ENCODE data around the gene PIK3AP1.

Gene PIK3AP1

GRCh38 chr10:96711048-96711728, 9.1 kb downstream of the PIK3AP1 start:
- Histone ChIP-seq H3K27me3 (ENCODE audit: insufficient read depth, low read depth, severe bottlenecking) (no peaks in the 10 kb centered on the region), H3K9me3 (ENCODE audit: severe bottlenecking) (no peaks in the 10 kb centered on the region), H3K27ac (no peak overlapping the region), H3K4me3 (ENCODE audit: low read depth, low read length) (no peak overlapping the region), H3K36me3 (no peaks in the 10 kb centered on the region)
- no peak for TF ChIP-seq CTCF (IDR thresholded peaks at IDR 0.05; ENCODE audit: low read depth, low read length)
- DNase-seq, result no peak

- no peak overlapping the region for H3K4me3 ChIP-seq (ENCODE audit: low read depth, low read length)
- H3K36me3 ChIP-seq, result no peaks in the 10 kb centered on the region
- no peaks in the 10 kb centered on the region for H3K9me3 ChIP-seq (ENCODE audit: severe bottlenecking)
- no peak for DNase-seq
- H3K27me3 ChIP-seq (ENCODE audit: insufficient read depth, low read depth, severe bottlenecking), result no peaks in the 10 kb centered on the region
- no peak overlapping the region for H3K27ac ChIP-seq
- no peak for TF ChIP-seq CTCF (IDR thresholded peaks at IDR 0.05; ENCODE audit: low read depth, low read length)
Measured at GRCh38 chr10:96709525-96709924, 10.8 kb downstream of the PIK3AP1 start.

- H3K27ac ChIP-seq, result no peak overlapping the region
- no peaks in the 10 kb centered on the region for H3K9me3 ChIP-seq (ENCODE audit: severe bottlenecking)
- no peak overlapping the region for H3K4me3 ChIP-seq (ENCODE audit: low read depth, low read length)
- TF ChIP-seq CTCF (IDR thresholded peaks at IDR 0.05; ENCODE audit: low read depth, low read length), result no peak
- DNase-seq, result no peak
- no peaks in the 10 kb centered on the region for H3K36me3 ChIP-seq
- H3K27me3 ChIP-seq (ENCODE audit: insufficient read depth, low read depth, severe bottlenecking), result no peaks in the 10 kb centered on the region
Measured at GRCh38 chr10:96708996-96709395, 11.3 kb downstream of the PIK3AP1 start.

GRCh38 chr10:96708456-96708855, 11.9 kb downstream of the PIK3AP1 start:
- no peak for TF ChIP-seq CTCF (IDR thresholded peaks at IDR 0.05; ENCODE audit: low read depth, low read length)
- DNase-seq, result no peak
- H3K4me3 ChIP-seq (ENCODE audit: low read depth, low read length), result no peak overlapping the region

GRCh38 chr10:96706331-96706853, 13.9 kb downstream of the PIK3AP1 start:
- no peak for TF ChIP-seq CTCF (IDR thresholded peaks at IDR 0.05; ENCODE audit: low read depth, low read length)
- Histone ChIP-seq H3K36me3 (no peaks in the 10 kb centered on the region), H3K27ac (no peak overlapping the region), H3K27me3 (ENCODE audit: insufficient read depth, low read depth, severe bottlenecking) (no peaks in the 10 kb centered on the region), H3K9me3 (ENCODE audit: severe bottlenecking) (no peaks in the 10 kb centered on the region), H3K4me3 (ENCODE audit: low read depth, low read length) (no peak overlapping the region)
- no peak for DNase-seq

More at GRCh38 chr10:96708456-96708855, 11.9 kb downstream of the PIK3AP1 start:
- no peaks in the 10 kb centered on the region for H3K9me3 ChIP-seq (ENCODE audit: severe bottlenecking)
- H3K27ac ChIP-seq, result no peak overlapping the region
- no peaks in the 10 kb centered on the region for H3K36me3 ChIP-seq
- no peaks in the 10 kb centered on the region for H3K27me3 ChIP-seq (ENCODE audit: insufficient read depth, low read depth, severe bottlenecking)

GRCh38 chr10:96705134-96705533, 15.2 kb downstream of the PIK3AP1 start:
- no peaks in the 10 kb centered on the region for H3K9me3 ChIP-seq (ENCODE audit: severe bottlenecking)

More at GRCh38 chr10:96705134-96705533, 15.2 kb downstream of the PIK3AP1 start:
- no peaks in the 10 kb centered on the region for H3K36me3 ChIP-seq
- H3K4me3 ChIP-seq (ENCODE audit: low read depth, low read length), result no peak overlapping the region
- DNase-seq, result no peak
- TF ChIP-seq CTCF (IDR thresholded peaks at IDR 0.05; ENCODE audit: low read depth, low read length), result no peak
- H3K27me3 ChIP-seq (ENCODE audit: insufficient read depth, low read depth, severe bottlenecking), result no peaks in the 10 kb centered on the region
- no peak overlapping the region for H3K27ac ChIP-seq

Measured in WERI-Rb-1 (cell line).